HL-60 (cell line): ENCODE data around the gene UBE2E2.

ENCODE experiments used
- POLR2AphosphoS5 ChIP-seq: IDR thresholded peaks from 2 replicates; pipeline ENCODE4 v1.6.1; 2012; ENCODE audit warnings: low read depth
- TF ChIP-seq, protein P1 (sequence below): IDR thresholded peaks from one replicate; pipeline ENCODE4 v1.5.1; 2011; ENCODE audit warnings: low read length, control low read depth, inconsistent platforms; ENCODE audit not compliant: insufficient read depth

DNA sequence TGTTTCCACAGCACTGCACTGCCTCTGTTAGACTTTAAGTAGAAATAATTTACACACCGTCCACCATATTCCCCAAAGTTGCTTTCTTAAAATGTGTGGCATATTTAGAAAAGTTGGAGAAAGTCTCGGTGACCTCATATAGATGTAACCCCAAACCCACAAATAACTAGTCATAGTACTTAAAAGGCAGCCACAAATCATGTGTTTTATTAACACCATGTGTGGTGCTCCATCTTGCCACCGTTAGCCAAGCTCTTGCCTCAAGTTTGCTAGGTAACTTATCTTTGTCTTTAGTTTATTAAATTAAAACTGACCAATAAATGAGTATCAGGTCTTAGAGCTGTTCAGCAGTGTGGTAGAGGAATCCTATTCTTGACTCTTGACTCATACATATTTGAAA, 257.9 kb downstream of the UBE2E2 start:
- TF ChIP-seq, protein P1, sequence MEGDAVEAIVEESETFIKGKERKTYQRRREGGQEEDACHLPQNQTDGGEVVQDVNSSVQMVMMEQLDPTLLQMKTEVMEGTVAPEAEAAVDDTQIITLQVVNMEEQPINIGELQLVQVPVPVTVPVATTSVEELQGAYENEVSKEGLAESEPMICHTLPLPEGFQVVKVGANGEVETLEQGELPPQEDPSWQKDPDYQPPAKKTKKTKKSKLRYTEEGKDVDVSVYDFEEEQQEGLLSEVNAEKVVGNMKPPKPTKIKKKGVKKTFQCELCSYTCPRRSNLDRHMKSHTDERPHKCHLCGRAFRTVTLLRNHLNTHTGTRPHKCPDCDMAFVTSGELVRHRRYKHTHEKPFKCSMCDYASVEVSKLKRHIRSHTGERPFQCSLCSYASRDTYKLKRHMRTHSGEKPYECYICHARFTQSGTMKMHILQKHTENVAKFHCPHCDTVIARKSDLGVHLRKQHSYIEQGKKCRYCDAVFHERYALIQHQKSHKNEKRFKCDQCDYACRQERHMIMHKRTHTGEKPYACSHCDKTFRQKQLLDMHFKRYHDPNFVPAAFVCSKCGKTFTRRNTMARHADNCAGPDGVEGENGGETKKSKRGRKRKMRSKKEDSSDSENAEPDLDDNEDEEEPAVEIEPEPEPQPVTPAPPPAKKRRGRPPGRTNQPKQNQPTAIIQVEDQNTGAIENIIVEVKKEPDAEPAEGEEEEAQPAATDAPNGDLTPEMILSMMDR, result no peak
- no peak for TF ChIP-seq POLR2AphosphoS5
